ENCODE results near the gene ZNF723. TPM values are rescaled to one million over a fixed set of nuclear protein-coding genes. Genes with fewer than 3 reads are reported as not detected.
"Not testable (repeated sequence)": the region's sequence is repeated elsewhere in the genome, so short reads cannot be mapped to it uniquely, and the experiment has no call there.

The ZNF723 gene
- total RNA-seq, result not detected

DNA sequence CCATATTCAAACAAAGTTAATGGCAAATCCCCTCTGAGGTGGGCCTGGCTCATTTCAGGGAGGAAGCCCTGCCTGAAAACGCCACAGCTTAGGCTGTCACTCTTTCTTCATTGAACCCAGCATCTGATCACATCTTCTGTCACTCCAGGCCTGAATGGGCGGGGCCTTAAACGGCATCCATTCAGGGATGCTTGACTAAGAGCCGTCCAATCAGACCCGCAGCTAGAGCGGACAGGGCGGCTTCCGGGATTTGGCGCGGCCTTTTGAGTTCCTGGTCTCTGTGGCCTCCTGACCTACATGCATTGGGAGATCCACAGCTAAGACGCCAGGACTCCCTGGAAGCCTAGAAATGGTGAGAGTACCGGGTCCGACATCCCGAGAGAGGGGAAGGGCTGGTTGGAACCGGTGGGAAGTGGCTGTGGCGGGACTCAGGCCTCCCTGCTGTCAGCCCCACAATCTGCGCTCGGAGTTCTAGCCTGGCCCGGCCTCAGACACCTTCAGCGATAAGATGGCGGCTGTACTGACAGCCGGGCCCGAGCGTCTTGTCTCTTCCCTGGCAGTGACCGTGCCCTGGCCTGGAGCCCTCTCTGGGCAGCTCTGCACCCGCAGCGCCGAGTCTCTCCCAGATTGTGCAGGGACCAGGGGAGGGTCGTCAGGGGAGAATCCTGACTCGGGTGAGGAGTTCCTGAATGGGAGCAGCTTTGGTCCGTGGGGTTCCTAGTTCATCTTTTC is at the start of gene ZNF723:
Gene ZNF723 (plus strand): TSS at position 261 of the 732 bp plus-strand sequence. CDS start 89 bp downstream, at position 350.
- Histone ChIP-seq H3K4me1 (no peaks in the 10 kb centered on the region), H3K36me3 (no peaks in the 10 kb centered on the region), H3K27me3 (no peaks in the 10 kb centered on the region), H3K27ac (no peak within 1 kb of the TSS), H3K4me3 (no peak within 1 kb of the TSS), H3K9me3 (peaks cover 0 to 57% (median 21%) of the 10 kb centered on the region in 4 donors)
- DNase-seq (peak in 1 of 2 donors; percentile 41), ATAC-seq (ENCODE audit: low FRiP score in 2 of 2) (no peak)
- TF ChIP-seq POLR2AphosphoS5 (IDR thresholded peaks at IDR 0.05) (no peak), POLR2A (IDR thresholded peaks at IDR 0.05) (no peak), EP300 (IDR thresholded peaks at IDR 0.05) (no peak)
- TF ChIP-seq, protein P1, sequence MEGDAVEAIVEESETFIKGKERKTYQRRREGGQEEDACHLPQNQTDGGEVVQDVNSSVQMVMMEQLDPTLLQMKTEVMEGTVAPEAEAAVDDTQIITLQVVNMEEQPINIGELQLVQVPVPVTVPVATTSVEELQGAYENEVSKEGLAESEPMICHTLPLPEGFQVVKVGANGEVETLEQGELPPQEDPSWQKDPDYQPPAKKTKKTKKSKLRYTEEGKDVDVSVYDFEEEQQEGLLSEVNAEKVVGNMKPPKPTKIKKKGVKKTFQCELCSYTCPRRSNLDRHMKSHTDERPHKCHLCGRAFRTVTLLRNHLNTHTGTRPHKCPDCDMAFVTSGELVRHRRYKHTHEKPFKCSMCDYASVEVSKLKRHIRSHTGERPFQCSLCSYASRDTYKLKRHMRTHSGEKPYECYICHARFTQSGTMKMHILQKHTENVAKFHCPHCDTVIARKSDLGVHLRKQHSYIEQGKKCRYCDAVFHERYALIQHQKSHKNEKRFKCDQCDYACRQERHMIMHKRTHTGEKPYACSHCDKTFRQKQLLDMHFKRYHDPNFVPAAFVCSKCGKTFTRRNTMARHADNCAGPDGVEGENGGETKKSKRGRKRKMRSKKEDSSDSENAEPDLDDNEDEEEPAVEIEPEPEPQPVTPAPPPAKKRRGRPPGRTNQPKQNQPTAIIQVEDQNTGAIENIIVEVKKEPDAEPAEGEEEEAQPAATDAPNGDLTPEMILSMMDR (IDR thresholded peaks at IDR 0.05), result no peak
- WGBS, 2 donors, result 16 to 28% methylated on average over 13 to 31 of the region's 31 CpGs

DNA sequence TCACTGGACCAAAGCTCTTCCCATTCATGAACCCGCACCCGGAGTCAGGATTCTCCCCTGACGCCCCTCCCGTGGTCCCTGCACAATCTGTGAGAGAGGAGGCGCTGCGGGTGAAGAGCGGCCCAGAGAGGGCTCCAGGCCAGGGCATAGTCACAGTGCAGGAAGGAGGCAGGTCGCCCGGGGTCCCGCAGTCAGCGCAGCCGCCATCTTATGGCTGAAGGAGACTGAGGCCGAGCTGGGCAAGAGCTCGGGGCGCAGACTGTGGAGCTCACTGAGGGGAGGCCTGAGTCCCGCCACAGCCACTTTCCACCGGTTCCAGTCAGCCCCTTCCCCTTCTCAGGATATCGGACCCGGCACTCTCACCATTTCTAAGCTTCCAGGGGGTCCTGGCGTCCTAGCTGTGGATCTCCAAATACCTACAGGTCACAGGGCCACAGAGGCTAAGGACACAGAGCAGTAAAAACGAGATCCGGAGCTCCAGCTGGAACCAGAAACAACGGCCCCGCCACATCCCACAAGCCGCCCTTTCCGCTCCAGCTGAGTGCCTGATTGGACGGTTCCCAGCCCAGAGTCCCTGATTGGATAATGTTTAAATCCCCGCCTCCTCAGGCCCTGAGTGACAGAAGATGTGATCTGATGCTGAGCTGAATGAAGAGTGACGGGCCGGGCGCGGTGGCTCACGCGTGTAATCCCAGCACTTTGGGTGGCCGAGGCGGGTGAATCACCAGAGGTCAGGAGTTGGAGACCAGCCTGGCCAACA is 48.3 kb upstream of the ZNF723 start, which contains the start of gene ZNF99:
Gene ZNF99 (minus strand): TSS at position 501 of the 760 bp plus-strand sequence. CDS start 135 bp downstream, at position 366.
- ATAC-seq (ENCODE audit: low FRiP score in 2 of 2), result peak in 1 of 2 donors; percentile 97
- H3K9me3 ChIP-seq, result peaks cover 3 to 18% (median 6%) of the 10 kb centered on the region in 4 donors
- H3K36me3 ChIP-seq, result no peaks in the 10 kb centered on the region
- peak within 1 kb of the TSS in 3 of 4 donors; percentile 11 to 22 (median 14) for H3K4me3 ChIP-seq
- H3K27ac ChIP-seq, result no peak within 1 kb of the TSS
- WGBS, 2 donors, result 9 to 12% methylated on average over 16 to 33 of the region's 36 CpGs
- peak in 1 of 2 donors; percentile 62 for DNase-seq
- H3K27me3 ChIP-seq, result no peaks in the 10 kb centered on the region
- no peaks in the 10 kb centered on the region for H3K4me1 ChIP-seq
- TF ChIP-seq, protein P1 (IDR thresholded peaks at IDR 0.05), result no peak
- no peak for TF ChIP-seq POLR2AphosphoS5 (IDR thresholded peaks at IDR 0.05)
- no peak for TF ChIP-seq EP300 (IDR thresholded peaks at IDR 0.05)
- TF ChIP-seq POLR2A (IDR thresholded peaks at IDR 0.05), result no peak

DNA sequence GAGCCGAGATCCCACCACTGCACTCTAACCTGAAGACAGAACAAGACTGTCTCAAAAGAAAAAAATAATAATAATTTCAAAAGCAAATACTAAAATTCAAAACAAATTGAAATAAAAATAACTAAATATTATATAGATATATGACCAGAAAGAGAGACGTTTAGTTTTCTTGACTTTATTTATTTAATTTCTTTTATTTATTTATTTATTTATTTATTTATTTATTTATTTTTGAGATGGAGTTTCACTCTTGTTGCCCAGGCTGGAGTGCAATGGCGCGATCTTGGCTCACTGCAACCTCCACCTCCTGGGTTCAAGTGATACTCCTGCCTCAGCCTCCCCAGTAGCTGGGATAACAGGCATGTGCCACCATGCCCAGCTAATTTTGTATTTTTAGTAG is 39.2 kb upstream of the ZNF723 start:
- H3K36me3 ChIP-seq; H3K4me3 ChIP-seq; DNase-seq; H3K27me3 ChIP-seq; H3K27ac ChIP-seq; ATAC-seq (ENCODE audit: low FRiP score in 2 of 2); H3K4me1 ChIP-seq: not testable (repeated sequence)
- WGBS, 2 donors, result 88 to 97% methylated on average over 4 of the region's 4 CpGs
- H3K9me3 ChIP-seq, result peaks cover 0 to 30% (median 5%) of the 10 kb centered on the region in 4 donors

DNA sequence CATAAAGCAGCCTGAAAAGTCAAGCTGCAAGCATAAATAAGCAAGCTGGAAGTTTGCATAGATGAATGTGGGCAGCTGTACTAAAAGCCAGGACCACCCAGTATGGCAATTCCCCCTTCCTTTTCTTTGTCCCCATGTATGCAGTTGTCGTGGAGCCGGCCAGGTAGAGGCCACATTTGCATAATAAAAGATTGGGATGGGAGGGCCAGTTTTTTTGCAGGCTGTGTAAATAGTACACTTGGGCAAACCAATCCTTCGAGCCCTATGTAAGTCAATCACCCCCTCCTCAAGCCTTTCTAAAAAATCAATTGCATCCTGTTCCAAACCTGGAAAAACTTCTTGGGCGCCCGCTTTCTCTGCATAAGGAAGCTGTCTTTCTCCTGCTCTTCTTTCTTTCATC is 35.1 kb upstream of the ZNF723 start:
- H3K4me1 ChIP-seq, result no peaks in the 10 kb centered on the region
- peaks cover 0 to 40% (median 8%) of the 10 kb centered on the region in 4 donors for H3K9me3 ChIP-seq
- H3K4me3 ChIP-seq, result no peak overlapping the region
- H3K27ac ChIP-seq, result no peak overlapping the region
- WGBS, 2 donors, result 48 to 51% methylated on average over 5 of the region's 5 CpGs
- H3K27me3 ChIP-seq, result no peaks in the 10 kb centered on the region
- no peak for ATAC-seq (ENCODE audit: low FRiP score in 2 of 2)
- DNase-seq, result no peak
- H3K36me3 ChIP-seq, result no peaks in the 10 kb centered on the region
- TF ChIP-seq POLR2AphosphoS5 (IDR thresholded peaks at IDR 0.05) (no peak), EP300 (IDR thresholded peaks at IDR 0.05) (no peak)

DNA sequence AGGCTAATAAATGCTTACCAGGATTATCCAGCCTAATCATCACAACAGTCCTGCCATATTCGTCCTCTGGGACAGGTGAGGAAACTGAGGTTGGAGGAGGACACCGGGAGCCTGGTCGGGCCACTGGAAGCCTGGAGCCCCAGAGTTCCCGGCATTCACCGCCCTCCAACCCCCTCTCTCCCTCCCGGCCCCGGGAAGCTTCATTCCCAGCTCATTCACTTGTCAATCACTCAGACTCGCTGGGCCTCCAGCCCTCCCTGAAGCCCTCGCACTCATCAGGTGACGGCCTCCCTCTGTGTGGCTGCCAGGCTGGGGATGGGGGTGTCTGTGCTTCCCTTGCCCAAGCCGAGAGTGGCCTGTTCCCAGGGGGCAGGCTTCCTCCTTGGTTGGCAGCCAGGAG is 25.7 kb upstream of the ZNF723 start:
- no peaks in the 10 kb centered on the region for H3K4me1 ChIP-seq

More for the DNA sequence above, 25.7 kb upstream of the ZNF723 start:
- WGBS, 2 donors, result 29 to 59% methylated on average over 4 to 11 of the region's 11 CpGs
- Histone ChIP-seq H3K4me3 (no peak overlapping the region), H3K36me3 (no peaks in the 10 kb centered on the region), H3K27me3 (peaks cover 0 to 8% (median 0%) of the 10 kb centered on the region in 4 donors), H3K9me3 (peaks cover 0 to 23% (median 15%) of the 10 kb centered on the region in 4 donors), H3K27ac (no peak overlapping the region)
- DNase-seq (peak in 1 of 2 donors; percentile 39), ATAC-seq (ENCODE audit: low FRiP score in 2 of 2) (no peak)
- TF ChIP-seq POLR2A (IDR thresholded peaks at IDR 0.05), result no peak
- TF ChIP-seq POLR2AphosphoS5 (IDR thresholded peaks at IDR 0.05), result no peak
- TF ChIP-seq EP300 (IDR thresholded peaks at IDR 0.05), result no peak
- TF ChIP-seq, protein P1 (IDR thresholded peaks at IDR 0.05), result no peak

Measured in upper lobe of left lung (tissue), 6 donors.